Esophagus squamous epithelium (tissue), 5 donors: Measurements from ENCODE around the gene RPTOR. TPM values are rescaled to one million over a fixed set of nuclear protein-coding genes. Genes with fewer than 3 reads are reported as not detected.

Source experiments
- DNase-seq: peaks from one replicate; lab custom pipeline; 2025; lab: John Stamatoyannopoulos, UW
- H3K27ac ChIP-seq, 4 donors: fragments of 200-600 bp; sonication (generic); one replicate each; pipeline ENCODE4 v1.5.1; 2016 to 2019; ENCODE audit warnings: mild to moderate bottlenecking in 1 of 4
- H3K27me3 ChIP-seq, 4 donors: fragments of 200-600 bp; sonication (generic); 1 replicate in 3 of 4; 2 replicates in 1 of 4; pipeline versions ENCODE4 v1.5.1 to v1.6.0; 2017 to 2021; ENCODE audit warnings: antibody characterized with exemption in 1 of 4
- H3K36me3 ChIP-seq, 3 donors: fragments of 200-600 bp; sonication (generic); one replicate each; pipeline ENCODE4 v1.5.1; 2016 to 2019
- H3K4me1 ChIP-seq, 3 donors: fragments of 200-600 bp; sonication (generic); one replicate each; pipeline ENCODE4 v1.5.1; 2017 to 2019
- H3K4me3 ChIP-seq, 4 donors: fragments of 200-600 bp; sonication (generic); 1 replicate in 3 of 4; 2 replicates in 1 of 4; pipeline ENCODE4 v1.5.1; 2016 to 2019; ENCODE audit warnings: mild to moderate bottlenecking in 2 of 4, moderate library complexity in 1 of 4
- H3K9me3 ChIP-seq, 3 donors: fragments of 200-600 bp; sonication (generic); one replicate each; pipeline ENCODE4 v1.5.1; 2016 to 2019
- POLR2A ChIP-seq, 4 donors: fragments of 450-650 bp; IDR thresholded peaks; one replicate each; pipeline ENCODE4 v1.6.1; 2017; ENCODE audit warnings: antibody characterized with exemption in 4 of 4, mild to moderate bottlenecking in 4 of 4, moderate library complexity in 3 of 4
- WGBS, 2 donors: methylation state at CpG; one replicate each; pipeline ENCODE4 v1.1.5; 2018; 5-methylcytosine and 5-hydroxymethylcytosine counted together
- intact Hi-C: fragments of 100-400 bp; cut with DNase I; formaldehyde crosslinking; loops from one replicate; pipeline ENCODE4 v1.15.0; 2022
- total RNA-seq, 4 donors: library from RNA; depleted of rRNA; stranded (reverse); fragments of >200 nt; gene quantifications; one replicate each; pipeline ENCODE4 v1.1.0, GENCODE V29; 2016
- TF ChIP-seq, protein P1 (sequence below), 6 experiments: fragments of 450-650 bp in 4 of 6; fragments of 200-600 bp in 2 of 6; sonication (generic) in 2 of 6; IDR thresholded peaks; one replicate each; pipeline ENCODE4 v1.5.1; 2016 to 2019; ENCODE audit warnings: antibody characterized with exemption in 6 of 6, mild to moderate bottlenecking in 4 of 6, moderate library complexity in 4 of 6
- donor health status: DM: yes; HTN: yes; CAD: no.

Gene RPTOR
- total RNA-seq, 4 donors from 2014 or later = 11.7 to 27.8 (median 22.8) TPM

DNA sequence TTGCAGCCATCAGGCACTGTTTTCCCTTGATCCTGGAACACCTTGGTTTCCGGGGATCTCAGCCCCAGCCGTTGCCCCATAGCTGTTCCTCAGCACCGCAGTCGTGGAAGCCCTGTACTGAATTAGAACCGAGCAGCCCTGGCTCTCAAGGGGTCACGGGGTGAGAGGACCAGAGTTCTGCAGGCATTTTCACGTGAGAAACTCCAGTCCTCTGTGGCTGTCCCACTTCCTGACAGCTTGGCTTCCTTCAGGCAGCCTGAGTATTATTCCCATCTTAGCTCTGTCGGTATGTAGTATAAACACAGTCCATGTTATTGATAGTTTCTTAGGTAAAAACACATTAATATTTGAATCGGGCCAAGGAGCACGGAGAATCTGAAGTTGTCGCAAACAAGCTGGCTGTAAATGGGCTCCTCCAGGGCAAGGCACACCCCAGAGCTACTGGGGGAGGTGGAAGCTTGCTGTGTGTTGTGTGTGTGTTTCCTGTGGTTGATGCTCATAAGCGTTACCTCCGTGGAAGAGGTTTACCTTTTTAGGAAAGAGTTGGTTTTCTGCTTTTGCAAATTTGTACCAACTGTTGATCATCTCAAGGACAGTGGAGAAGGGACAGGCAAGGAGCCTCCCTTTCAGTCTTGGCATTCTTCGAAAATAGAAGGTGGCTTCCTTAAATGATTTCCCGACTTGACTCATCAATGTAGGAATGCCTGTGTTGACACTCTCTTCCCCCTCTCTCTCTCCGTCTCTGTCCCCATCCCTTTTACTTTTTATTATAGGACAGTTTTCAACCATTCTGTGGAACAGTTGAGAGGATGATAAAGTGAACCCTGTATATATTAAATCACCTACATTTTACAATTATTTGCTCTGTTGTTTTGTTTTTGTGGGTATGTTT, 238.1 kb downstream of the RPTOR start:
- H3K27ac ChIP-seq = peak overlapping the region in 3 of 4 donors; percentile 11 to 68 (median 32)
- H3K27me3 ChIP-seq = no peaks in the 10 kb centered on the region
- no peak for DNase-seq
- no peaks in the 10 kb centered on the region for H3K9me3 ChIP-seq
- peaks cover 0 to 37% (median 10%) of the 10 kb centered on the region in 3 donors for H3K4me1 ChIP-seq
- peaks cover 0 to 21% (median 0%) of the 10 kb centered on the region in 3 donors for H3K36me3 ChIP-seq
- TF ChIP-seq, protein P1, sequence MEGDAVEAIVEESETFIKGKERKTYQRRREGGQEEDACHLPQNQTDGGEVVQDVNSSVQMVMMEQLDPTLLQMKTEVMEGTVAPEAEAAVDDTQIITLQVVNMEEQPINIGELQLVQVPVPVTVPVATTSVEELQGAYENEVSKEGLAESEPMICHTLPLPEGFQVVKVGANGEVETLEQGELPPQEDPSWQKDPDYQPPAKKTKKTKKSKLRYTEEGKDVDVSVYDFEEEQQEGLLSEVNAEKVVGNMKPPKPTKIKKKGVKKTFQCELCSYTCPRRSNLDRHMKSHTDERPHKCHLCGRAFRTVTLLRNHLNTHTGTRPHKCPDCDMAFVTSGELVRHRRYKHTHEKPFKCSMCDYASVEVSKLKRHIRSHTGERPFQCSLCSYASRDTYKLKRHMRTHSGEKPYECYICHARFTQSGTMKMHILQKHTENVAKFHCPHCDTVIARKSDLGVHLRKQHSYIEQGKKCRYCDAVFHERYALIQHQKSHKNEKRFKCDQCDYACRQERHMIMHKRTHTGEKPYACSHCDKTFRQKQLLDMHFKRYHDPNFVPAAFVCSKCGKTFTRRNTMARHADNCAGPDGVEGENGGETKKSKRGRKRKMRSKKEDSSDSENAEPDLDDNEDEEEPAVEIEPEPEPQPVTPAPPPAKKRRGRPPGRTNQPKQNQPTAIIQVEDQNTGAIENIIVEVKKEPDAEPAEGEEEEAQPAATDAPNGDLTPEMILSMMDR (IDR thresholded peaks at IDR 0.05) = no peak
- TF ChIP-seq POLR2A (IDR thresholded peaks at IDR 0.05) = no peak
- intact Hi-C loops = no loop called here
- H3K4me3 ChIP-seq = no peak overlapping the region
- 54 to 57% methylated on average over 16 of the region's 16 CpGs for WGBS, 2 donors

DNA sequence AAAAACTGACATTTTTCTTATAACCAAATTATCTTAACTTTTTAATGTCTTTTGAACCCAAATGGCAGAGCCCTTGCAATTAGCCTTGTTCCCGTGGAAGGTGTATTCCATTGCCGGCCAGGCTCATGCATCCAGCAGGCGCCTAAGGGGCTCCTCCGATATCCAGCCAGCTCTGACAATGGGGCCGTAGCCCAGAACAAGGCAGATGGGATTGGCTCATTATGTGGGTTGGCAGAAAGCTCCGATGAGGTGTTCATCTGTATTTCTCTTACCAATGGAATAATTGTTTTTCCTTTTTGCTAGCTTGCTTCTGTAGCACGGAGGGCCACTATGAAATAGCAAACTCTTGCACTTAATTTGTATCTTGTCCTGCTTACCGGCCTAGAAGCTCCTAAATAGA, 238.8 kb downstream of the RPTOR start:
- no peak for TF ChIP-seq POLR2A (IDR thresholded peaks at IDR 0.05)
- TF ChIP-seq, protein P1 (IDR thresholded peaks at IDR 0.05) = no peak
- Histone ChIP-seq H3K36me3 (peaks cover 0 to 15% (median 0%) of the 10 kb centered on the region in 3 donors), H3K27ac (peak overlapping the region in 1 of 4 donors; percentile 68), H3K27me3 (no peaks in the 10 kb centered on the region), H3K9me3 (no peaks in the 10 kb centered on the region), H3K4me1 (peaks cover 0 to 41% (median 10%) of the 10 kb centered on the region in 3 donors), H3K4me3 (no peak overlapping the region)
- intact Hi-C loops = no loop called here
- no peak for DNase-seq
- WGBS, 2 donors = 81 to 82% methylated on average over 8 of the region's 8 CpGs

DNA sequence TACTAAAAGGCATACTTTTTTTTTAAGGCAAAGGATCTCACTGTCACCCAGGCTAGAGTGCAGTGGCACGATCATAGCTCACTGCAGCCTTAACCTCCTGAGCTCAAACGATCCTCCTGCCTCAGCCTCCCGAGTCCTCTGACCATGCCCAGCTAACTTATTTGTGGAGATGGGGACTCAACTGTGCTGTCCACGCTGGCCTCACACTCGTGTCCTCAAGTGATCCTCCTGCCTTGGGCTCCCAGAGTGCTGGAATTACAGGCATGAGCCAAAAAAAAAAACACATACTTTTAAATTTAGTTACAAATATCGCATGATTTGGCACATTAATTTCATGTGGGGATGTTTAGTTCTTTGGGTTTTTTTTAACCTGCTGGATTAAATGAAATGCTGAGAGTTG, 239.3 kb downstream of the RPTOR start:
- no peak for DNase-seq
- H3K4me1 ChIP-seq = peaks cover 2 to 46% (median 10%) of the 10 kb centered on the region in 3 donors
- TF ChIP-seq, protein P1 (IDR thresholded peaks at IDR 0.05) = no peak
- TF ChIP-seq POLR2A (IDR thresholded peaks at IDR 0.05) = no peak
- H3K27ac ChIP-seq = no peak overlapping the region
- 79 to 90% methylated on average over 6 of the region's 6 CpGs for WGBS, 2 donors
- H3K27me3 ChIP-seq = no peaks in the 10 kb centered on the region
- H3K36me3 ChIP-seq = peaks cover 0 to 10% (median 0%) of the 10 kb centered on the region in 3 donors
- intact Hi-C loops = no loop called here
- H3K4me3 ChIP-seq = no peak overlapping the region
- no peaks in the 10 kb centered on the region for H3K9me3 ChIP-seq

DNA sequence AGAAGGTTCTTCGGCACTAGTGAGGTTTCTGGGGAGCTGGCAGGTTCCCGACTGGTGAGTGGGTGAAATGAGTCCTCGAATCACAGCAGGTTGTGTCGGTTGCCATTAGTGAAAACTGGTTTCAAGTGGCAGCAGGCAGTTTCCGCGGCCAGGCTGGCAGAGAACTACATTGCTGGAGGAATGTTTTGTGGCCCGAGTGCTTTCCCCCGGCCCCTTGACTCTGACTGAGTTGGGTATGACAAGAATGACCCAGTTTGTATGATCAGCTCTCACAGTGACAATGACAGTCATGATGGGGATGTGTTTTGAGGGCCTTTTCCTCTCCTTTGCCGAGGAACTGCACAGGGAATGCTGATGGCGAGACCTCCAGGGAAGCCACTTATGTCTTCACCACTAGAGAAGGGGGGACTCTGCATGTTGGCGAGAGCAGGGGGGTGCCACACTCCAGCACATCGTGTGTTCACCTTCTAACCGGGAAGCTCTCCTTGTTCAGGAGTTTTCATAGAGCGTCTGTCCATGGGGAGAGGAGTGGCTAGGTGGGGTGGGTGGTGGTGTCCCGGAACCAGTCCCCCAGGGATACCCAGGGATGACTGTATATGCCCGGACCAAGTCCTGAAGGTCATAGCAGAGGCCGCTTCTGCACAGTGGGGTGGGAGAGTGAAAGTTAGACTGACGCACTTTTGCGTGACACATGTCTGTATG, 241.0 kb downstream of the RPTOR start:
- Histone ChIP-seq H3K4me3 (no peak overlapping the region), H3K9me3 (no peaks in the 10 kb centered on the region), H3K27ac (no peak overlapping the region), H3K27me3 (no peaks in the 10 kb centered on the region), H3K36me3 (no peaks in the 10 kb centered on the region), H3K4me1 (peaks cover 11 to 56% (median 18%) of the 10 kb centered on the region in 3 donors)
- no peak for TF ChIP-seq POLR2A (IDR thresholded peaks at IDR 0.05)
- TF ChIP-seq, protein P1 (IDR thresholded peaks at IDR 0.05) = no peak
- WGBS, 2 donors = 92 to 94% methylated on average over 11 to 18 of the region's 19 CpGs
- intact Hi-C loops = no loop called here
- no peak for DNase-seq

DNA sequence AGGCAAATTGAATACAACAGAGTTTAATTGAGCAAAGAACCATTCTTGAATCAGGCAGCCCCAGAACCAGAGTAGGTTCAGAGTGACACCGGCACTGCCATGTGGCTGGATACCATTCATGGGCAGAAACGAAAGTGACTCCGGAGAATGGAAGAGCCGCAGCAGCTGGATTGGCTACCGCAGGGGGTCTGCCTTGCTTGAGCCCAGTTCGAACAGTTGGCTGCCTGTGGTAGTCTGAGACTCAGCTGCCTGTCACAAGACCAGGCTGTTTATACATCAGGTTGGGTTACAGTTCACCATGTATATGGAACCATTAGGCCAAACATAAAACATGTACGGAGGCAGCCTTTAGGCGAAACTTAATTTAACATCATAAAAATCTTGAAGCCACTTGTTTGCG, 241.8 kb downstream of the RPTOR start:
- Histone ChIP-seq H3K4me3 (no peak overlapping the region), H3K9me3 (no peaks in the 10 kb centered on the region), H3K4me1 (peaks cover 11 to 64% (median 27%) of the 10 kb centered on the region in 3 donors), H3K36me3 (no peaks in the 10 kb centered on the region), H3K27ac (no peak overlapping the region), H3K27me3 (no peaks in the 10 kb centered on the region)
- no peak for DNase-seq
- TF ChIP-seq, protein P1 (IDR thresholded peaks at IDR 0.05) = no peak
- TF ChIP-seq POLR2A (IDR thresholded peaks at IDR 0.05) = no peak
- intact Hi-C loops = no loop called here
- WGBS, 2 donors = 93 to 97% methylated on average over 9 of the region's 9 CpGs
